IMR-90 (cell line): ENCODE results near the gene ENAM. TPM values are rescaled to one million over a fixed set of nuclear protein-coding genes. Genes with fewer than 3 reads are reported as not detected.
A peak's percentile ranks its signal among the peaks of the same experiment; 100 is the strongest.

Experiments used
- ATAC-seq: fragments of 200-7000 bp; cut with Tn5 transposase; 2 replicates; pipeline ENCODE4 v1.9.1; 2020; ENCODE audit warnings: low read depth, mild to moderate bottlenecking, moderate library complexity
- BruUV-seq: library from RNA; stranded (reverse); fragments of 400-500 nt; replicated peaks from 2 replicates; lab custom pipeline; 2021; lab: Mats Ljungman, UMichigan
- CTCF ChIA-PET: fragments of 300-600 bp; formaldehyde crosslinking; extraction: SDS; loops from one replicate; lab custom pipeline; 2021; ENCODE audit warnings: antibody characterized with exemption; lab: Yijun Ruan, JAX
- POLR2A ChIA-PET: fragments of 300-600 bp; sonication (Branson Sonifier 250); formaldehyde crosslinking; loops from one replicate; lab custom pipeline; 2022; ENCODE audit warnings: antibody characterized with exemption; ENCODE audit not compliant: unreplicated experiment; lab: Charles Lee
- DNase-seq: peaks from one replicate; pipeline ENCODE4 v3.0.0; 2013
- H2AFZ ChIP-seq: replicated peaks from 2 replicates; pipeline ENCODE3; 2013; ENCODE audit warnings: low read length, mild to moderate bottlenecking; ENCODE audit not compliant: poor library complexity
- H2AK5ac ChIP-seq: 2 replicates; pipeline ENCODE4 v1.6.1; 2013; ENCODE audit warnings: low read depth, low read length, inconsistent platforms
- H2AK9ac ChIP-seq: replicated peaks from 2 replicates; pipeline ENCODE3; 2013; ENCODE audit warnings: mild to moderate bottlenecking, low read depth, low read length, moderate library complexity; ENCODE audit not compliant: poor library complexity
- H2BK120ac ChIP-seq: 2 replicates; pipeline ENCODE4 v1.6.1; 2013; ENCODE audit warnings: low read depth, low read length, inconsistent platforms
- H2BK15ac ChIP-seq: 3 replicates; pipeline ENCODE4 v1.6.1; 2013; ENCODE audit warnings: low read depth, low read length, inconsistent platforms
- H2BK20ac ChIP-seq: 2 replicates; pipeline ENCODE4 v1.6.1; 2013; ENCODE audit warnings: low read depth, mild to moderate bottlenecking, inconsistent platforms, low read length, moderate library complexity
- H2BK5ac ChIP-seq: 2 replicates; pipeline ENCODE4 v1.6.1; 2013; ENCODE audit warnings: mild to moderate bottlenecking, low read depth, low read length, inconsistent platforms; ENCODE audit not compliant: poor library complexity, severe bottlenecking
- H3K14ac ChIP-seq: replicated peaks from 2 replicates; pipeline ENCODE4 v1.6.1; 2013; ENCODE audit warnings: low read depth, low read length, inconsistent platforms
- H3K18ac ChIP-seq: 2 replicates; pipeline ENCODE4 v1.6.1; 2013; ENCODE audit warnings: low read depth, low read length, control low read depth
- H3K23ac ChIP-seq: 2 replicates; pipeline ENCODE4 v1.6.1; 2013; ENCODE audit warnings: low read depth, low read length, inconsistent platforms
- H3K27ac ChIP-seq: 2 replicates; pipeline ENCODE4 v1.5.1; 2013; ENCODE audit warnings: mild to moderate bottlenecking, control low read depth, low read length; ENCODE audit not compliant: insufficient read depth
- H3K27me3 ChIP-seq: 2 replicates; pipeline ENCODE4 v1.6.1; 2013; ENCODE audit warnings: low read length; ENCODE audit not compliant: control insufficient read depth, insufficient read depth
- H3K36me3 ChIP-seq: 2 replicates; pipeline ENCODE4 v1.6.1; 2013; ENCODE audit warnings: low read length, mixed read lengths; ENCODE audit not compliant: control insufficient read depth, insufficient read depth
- H3K4ac ChIP-seq: 2 replicates; pipeline ENCODE4 v1.6.1; 2013; ENCODE audit warnings: low read depth, low read length, inconsistent platforms
- H3K4me1 ChIP-seq: 2 replicates; pipeline ENCODE4 v1.6.1; 2013; ENCODE audit warnings: low read length, mixed read lengths; ENCODE audit not compliant: control insufficient read depth, insufficient read depth
- H3K4me2 ChIP-seq: 2 replicates; pipeline ENCODE4 v1.6.1; 2013; ENCODE audit warnings: low read depth, mild to moderate bottlenecking, control low read depth, low read length, moderate library complexity
- H3K4me3 ChIP-seq: 2 replicates; pipeline ENCODE4 v1.5.1; 2013; ENCODE audit warnings: low read depth, mild to moderate bottlenecking, control low read depth, low read length, moderate library complexity; ENCODE audit not compliant: insufficient read depth
- H3K56ac ChIP-seq: 2 replicates; pipeline ENCODE4 v1.6.1; 2013; ENCODE audit warnings: low read length, inconsistent platforms; ENCODE audit not compliant: insufficient read depth; ENCODE audit errors: extremely low read depth
- H3K79me1 ChIP-seq, 2 experiments: 2 replicates each; pipeline ENCODE4 v1.6.1; 2013; ENCODE audit warnings: low read length in 2 of 2, inconsistent platforms in 1 of 2, low read depth in 1 of 2
- H3K9ac ChIP-seq: 2 replicates; pipeline ENCODE4 v1.6.1; 2013; ENCODE audit warnings: low read depth, low read length, control low read depth
- H3K9me1 ChIP-seq: 2 replicates; pipeline ENCODE4 v1.6.1; 2013; ENCODE audit warnings: low read length, inconsistent platforms; ENCODE audit not compliant: insufficient read depth
- H3K9me3 ChIP-seq: 2 replicates; pipeline ENCODE4 v1.6.1; 2013; ENCODE audit warnings: low read length; ENCODE audit not compliant: control insufficient read depth, insufficient read depth
- H4K20me1 ChIP-seq: 2 replicates; pipeline ENCODE4 v1.6.1; 2013; ENCODE audit warnings: low read length, inconsistent platforms; ENCODE audit not compliant: insufficient read depth
- H4K5ac ChIP-seq: 2 replicates; pipeline ENCODE4 v1.6.1; 2013; ENCODE audit warnings: mild to moderate bottlenecking, low read depth, low read length, control low read depth
- H4K8ac ChIP-seq, 2 experiments: 2 replicates each; pipeline ENCODE4 v1.6.1; 2013; ENCODE audit warnings: low read depth in 2 of 2, low read length in 2 of 2, control low read depth in 1 of 2, inconsistent platforms in 1 of 2
- H4K91ac ChIP-seq: 2 replicates; pipeline ENCODE4 v1.6.1; 2013; ENCODE audit warnings: low read depth, low read length, inconsistent platforms; ENCODE audit not compliant: insufficient read depth
- CHD1 ChIP-seq: IDR thresholded peaks from 2 replicates; pipeline ENCODE4 v1.6.1; 2012; ENCODE audit warnings: low read depth, low read length, improper control_type of control experiment
- FOS ChIP-seq: fragments of 150-350 bp; IDR thresholded peaks from 2 replicates; pipeline ENCODE4 v1.6.1; 2016; ENCODE audit warnings: low read depth, low read length
- MAFK ChIP-seq: IDR thresholded peaks from 2 replicates; pipeline ENCODE4 v1.6.1; 2012; ENCODE audit warnings: low read depth, low read length, improper control_type of control experiment
- MAZ ChIP-seq: IDR thresholded peaks from 2 replicates; pipeline ENCODE4 v1.6.1; 2012; ENCODE audit warnings: low read depth, mild to moderate bottlenecking, low read length, improper control_type of control experiment, moderate library complexity, borderline replicate concordance
- WGBS, 2 experiments: methylation state at CpG; one replicate each; pipeline versions ENCODE4 v1.1.5 to v1.1.7; 2013; ENCODE audit warnings: missing lambda C conversion rate in 2 of 2; ENCODE audit not compliant: insufficient read length in 1 of 2; ENCODE audit errors: extremely low coverage in 2 of 2; 5-methylcytosine and 5-hydroxymethylcytosine counted together
- dilution Hi-C: fragments of 300-500 bp; cut with HindIII; formaldehyde crosslinking; loops from one replicate; pipeline ENCODE4 v1.14.3; 2018; ENCODE audit warnings: low sequenced_read_pairs; ENCODE audit not compliant: unreplicated experiment
- in situ Hi-C: fragments of 300-500 bp; cut with MboI; formaldehyde crosslinking; loops from 3 replicates; pipeline ENCODE4 v1.14.3; 2019; ENCODE audit warnings: low sequenced_read_pairs, inconsistent platforms, mixed read lengths
- intact Hi-C: fragments of 100-400 bp; cut with micrococcal nuclease; formaldehyde crosslinking; loops from 2 replicates; pipeline ENCODE4 v1.10.0; 2022
- polyA plus RNA-seq, 3 experiments: library from polyadenylated mRNA; depleted of rRNA; stranded (reverse); fragments of >200 nt; gene quantifications; 2 replicates each; pipeline ENCODE4 v1.2.3, GENCODE V29; 2012; ENCODE audit warnings: low replicate concordance in 1 of 3
- total RNA-seq: library from RNA; depleted of rRNA; stranded (reverse); fragments of >200 nt; gene quantifications from 2 replicates; pipeline ENCODE4 v1.2.3, GENCODE V29; 2012

ENAM gene
- total and polyA plus RNA-seq, 2 of the 4 experiments (the other 2 are of a cell fraction): under 0.01 to 0.10 TPM

DNA sequence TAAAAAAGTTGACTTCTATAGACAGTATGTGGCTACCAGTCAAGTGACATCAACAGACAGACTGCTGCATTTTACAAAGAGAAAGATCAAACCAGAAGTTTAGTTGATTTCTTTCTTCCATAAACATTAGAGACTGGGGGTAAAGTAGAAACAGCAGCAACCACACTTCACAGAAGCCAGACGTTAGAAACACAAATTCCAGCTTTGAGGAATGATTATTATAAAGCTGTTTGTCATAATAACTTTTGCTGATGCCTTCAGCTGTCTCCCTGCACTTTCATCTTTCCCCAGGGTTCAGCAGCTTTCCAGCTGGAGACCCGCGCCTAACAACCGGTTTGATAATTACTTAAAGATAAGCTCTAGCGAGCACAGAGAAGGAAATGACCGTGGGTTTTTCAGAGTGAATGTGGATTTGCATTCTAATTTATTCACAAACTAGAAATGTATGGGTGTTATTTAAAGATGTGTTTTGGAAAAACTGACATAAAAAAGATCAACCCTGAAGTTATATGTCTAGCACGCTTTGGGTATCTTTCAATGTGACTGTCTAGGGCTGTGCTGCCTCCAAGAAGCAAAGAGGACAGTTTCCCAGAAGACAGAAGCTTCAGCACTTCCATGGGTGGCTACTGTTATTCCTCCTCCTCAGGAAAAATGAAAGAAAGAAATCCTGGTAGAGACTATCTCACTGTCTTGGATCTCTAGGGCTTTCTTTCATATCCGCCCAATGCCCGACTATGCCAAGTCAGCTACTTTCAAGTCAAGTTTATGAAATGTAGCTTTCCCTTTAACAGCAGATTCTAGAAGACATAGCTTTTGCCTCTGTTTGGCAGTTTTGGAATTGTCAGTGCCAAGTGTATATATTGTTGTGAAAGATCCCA is 15.0 kb upstream of the ENAM start:
- in situ Hi-C loops: loop anchor here (25.0 kb wide), 1 partner anchor 1099 kb away; no protein-coding TSS in a partner anchor
- H3K4me2 ChIP-seq: peak overlapping the region; percentile 96
- H3K4me3 ChIP-seq: peak overlapping the region; percentile 44; the same call in 1 of the 2 replicates

More for the DNA sequence above, 15.0 kb upstream of the ENAM start:
- H3K36me3 ChIP-seq: no peaks in the 10 kb centered on the region
- H3K56ac ChIP-seq: no peak overlapping the region
- H3K23ac ChIP-seq: peak overlapping the region; percentile 16; the same call in 1 of the 2 replicates
- peak; percentile 80 for ATAC-seq
- no peak overlapping the region for H2BK120ac ChIP-seq
- peak overlapping the region; percentile 46; the same call in 1 of the 2 replicates for H3K9ac ChIP-seq
- H3K18ac ChIP-seq: no peak overlapping the region
- TF ChIP-seq FOS (no peak), MAFK (peak; percentile 72), MAZ (no peak), CHD1 (no peak)
- no peaks in the 10 kb centered on the region for H4K20me1 ChIP-seq
- H2AK9ac ChIP-seq: no peak overlapping the region
- no peak overlapping the region for H3K14ac ChIP-seq
- no CpG with 5 or more reads among the region's 9 CpGs for WGBS, 2 experiments
- H3K27me3 ChIP-seq: peaks cover 2% of the 10 kb centered on the region; the same call in 1 of the 2 replicates
- POLR2A ChIA-PET: no interaction called here
- CTCF ChIA-PET: interaction anchor here (0.7 to 1.8 kb wide), 4 partner anchors 9 to 66 kb away, joined by 3 to 5 read pairs (median 3); partner anchors contain the start of gene ENAM
- H2AK5ac ChIP-seq: no peak overlapping the region
- no peaks in the 10 kb centered on the region for H3K9me1 ChIP-seq
- no peaks in the 10 kb centered on the region for H3K9me3 ChIP-seq
- intact Hi-C loops (loop anchor here (1.0 kb wide), 1 partner anchor 17 kb away; no protein-coding TSS in a partner anchor), dilution Hi-C loops (no loop called here)
- H4K8ac ChIP-seq: no peak overlapping the region
- BruUV-seq: no TSS peak
- H2BK15ac ChIP-seq: no peak overlapping the region
- peak overlapping the region; percentile 19 for H2AFZ ChIP-seq
- no peak for DNase-seq
- no peaks in the 10 kb centered on the region for H3K79me1 ChIP-seq
- no peak overlapping the region for H2BK20ac ChIP-seq
- H3K27ac ChIP-seq: no peak overlapping the region
- H2BK5ac ChIP-seq: no peak overlapping the region
- H4K91ac ChIP-seq: no peak overlapping the region
- no peak overlapping the region for H4K5ac ChIP-seq
- no peaks in the 10 kb centered on the region for H3K4me1 ChIP-seq
- H3K4ac ChIP-seq: no peak overlapping the region
